Epidermal melanocyte (primary cell): ENCODE data around the gene WDR70.
"Not testable (repeated sequence)": the region's sequence is repeated elsewhere in the genome, so short reads cannot be mapped to it uniquely, and the experiment has no call there.

Source experiments
- DNase-seq: peaks from one replicate; pipeline ENCODE4 v3.0.0; 2011; ENCODE audit warnings: low spot score; ENCODE audit not compliant: insufficient read length

WDR70 gene

GRCh38 chr5:37453252-37453651, 74.1 kb downstream of the WDR70 start:
- not testable (repeated sequence) for DNase-seq

GRCh38 chr5:37454402-37455055, 75.4 kb downstream of the WDR70 start:
- DNase-seq, result not testable (repeated sequence)

GRCh38 chr5:37463191-37464051, 84.3 kb downstream of the WDR70 start:
- DNase-seq, result not testable (repeated sequence)

- DNase-seq, result not testable (repeated sequence)
These were observed 85.5 kb downstream of the WDR70 start for GRCh38 chr5:37464581-37464980.

DNA sequence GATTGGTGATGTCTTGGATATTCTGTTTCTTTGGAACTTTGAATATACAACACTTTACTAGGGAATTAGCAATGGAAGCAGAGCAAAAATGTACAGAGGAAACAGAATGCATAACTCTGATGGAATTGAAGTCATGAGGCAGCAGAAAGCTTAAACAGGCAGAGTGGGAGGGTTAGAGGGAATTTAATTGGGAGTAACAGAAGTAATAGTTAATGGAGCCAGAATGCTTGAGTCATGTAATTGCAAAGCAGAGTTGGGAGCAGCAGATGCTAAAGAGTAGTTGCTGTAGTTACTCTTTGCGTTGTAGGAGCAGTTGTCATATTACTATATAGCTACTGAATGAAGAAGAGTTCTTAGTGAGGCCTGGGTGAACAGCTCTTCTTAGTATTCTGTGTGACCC, 90.3 kb downstream of the WDR70 start:
- not testable (repeated sequence) for DNase-seq

DNA sequence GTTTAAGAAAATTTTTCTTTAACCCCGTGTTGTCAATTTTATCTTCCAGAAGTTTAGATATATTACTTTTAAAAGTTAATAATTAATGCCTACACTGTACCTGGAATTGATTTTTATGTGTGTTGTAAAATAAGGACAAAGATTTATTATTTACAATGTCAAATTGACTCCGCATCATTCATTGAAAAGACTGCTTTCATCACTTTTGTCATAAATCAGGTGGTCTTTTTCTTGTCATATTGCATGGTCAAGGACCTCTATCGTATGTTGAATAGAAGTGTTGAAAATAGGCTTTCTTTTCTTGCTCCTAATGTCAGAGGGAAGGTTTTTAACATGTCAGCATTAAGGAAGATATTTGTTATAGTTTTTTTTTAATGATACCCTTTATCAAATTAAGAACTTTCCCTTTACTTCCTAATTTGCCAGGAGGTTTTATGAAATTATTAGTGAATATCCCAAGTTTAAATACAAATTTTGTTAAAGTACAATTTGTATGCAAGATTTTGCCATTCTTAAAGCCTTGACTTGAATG, 92.6 kb downstream of the WDR70 start:
- DNase-seq, result no peak

DNA sequence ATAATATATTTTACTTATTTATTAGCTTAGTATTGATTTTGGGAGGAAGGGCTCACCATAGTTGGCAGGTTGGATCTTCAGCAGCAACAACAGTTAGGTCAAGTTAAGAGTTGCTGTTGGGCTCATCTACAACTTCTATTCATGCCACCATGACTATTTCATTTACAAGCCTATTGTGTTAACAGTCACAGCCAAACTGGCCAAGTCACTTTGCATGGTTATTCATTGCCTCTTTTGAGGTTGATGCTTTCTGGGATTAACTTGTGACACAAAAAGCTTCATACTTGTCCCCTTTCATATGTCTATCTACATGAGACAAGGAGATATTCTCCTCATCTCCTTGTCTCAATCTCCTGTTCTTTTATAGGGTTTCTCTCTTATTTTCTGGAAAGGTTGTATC, 98.3 kb downstream of the WDR70 start:
- no peak for DNase-seq

- DNase-seq, result no peak
These were observed 99.2 kb downstream of the WDR70 start for GRCh38 chr5:37478121-37478894.

GRCh38 chr5:37481395-37481794, 102.3 kb downstream of the WDR70 start:
- not testable (repeated sequence) for DNase-seq

DNA sequence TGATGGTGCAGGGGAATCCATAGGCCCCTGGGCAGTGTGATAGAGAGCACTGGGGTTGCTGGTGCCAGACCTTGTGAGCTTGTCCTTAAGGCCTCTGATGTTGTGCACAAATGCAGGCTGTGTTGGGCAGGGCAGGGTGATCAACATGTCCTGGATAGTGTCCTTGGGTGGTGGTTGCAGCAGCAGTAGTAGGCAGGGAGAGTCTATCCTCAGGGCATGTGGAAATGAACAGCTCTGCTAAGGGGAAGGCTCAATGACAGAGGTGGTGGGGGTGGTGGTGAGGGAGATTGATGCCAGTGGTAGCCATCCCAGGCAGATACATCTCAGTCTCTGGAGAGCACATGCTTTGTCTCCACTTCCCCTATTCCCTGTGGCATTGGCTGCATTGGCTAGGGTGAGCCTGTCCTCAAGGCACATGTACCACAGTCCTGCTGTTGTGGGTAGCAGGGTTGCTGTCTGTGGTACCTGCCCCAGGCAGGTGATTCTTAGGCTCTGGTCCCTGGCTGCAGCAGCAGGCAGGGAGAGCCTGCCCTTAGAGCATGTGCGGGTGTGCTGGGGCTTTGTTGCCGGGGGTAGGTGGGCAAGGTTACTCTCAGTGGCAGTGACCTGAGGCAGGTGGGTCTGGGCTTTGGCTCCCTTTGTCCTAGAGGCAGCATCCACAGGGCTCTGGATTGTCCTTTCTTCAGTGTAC, 111.1 kb downstream of the WDR70 start:
- DNase-seq, result no peak

GRCh38 chr5:37490931-37491330, 111.8 kb downstream of the WDR70 start:
- no peak for DNase-seq

- no peak for DNase-seq
These were observed 113.8 kb downstream of the WDR70 start for GRCh38 chr5:37492778-37493555.

- no peak for DNase-seq
These were observed 115.6 kb downstream of the WDR70 start for GRCh38 chr5:37494756-37495155.

DNA sequence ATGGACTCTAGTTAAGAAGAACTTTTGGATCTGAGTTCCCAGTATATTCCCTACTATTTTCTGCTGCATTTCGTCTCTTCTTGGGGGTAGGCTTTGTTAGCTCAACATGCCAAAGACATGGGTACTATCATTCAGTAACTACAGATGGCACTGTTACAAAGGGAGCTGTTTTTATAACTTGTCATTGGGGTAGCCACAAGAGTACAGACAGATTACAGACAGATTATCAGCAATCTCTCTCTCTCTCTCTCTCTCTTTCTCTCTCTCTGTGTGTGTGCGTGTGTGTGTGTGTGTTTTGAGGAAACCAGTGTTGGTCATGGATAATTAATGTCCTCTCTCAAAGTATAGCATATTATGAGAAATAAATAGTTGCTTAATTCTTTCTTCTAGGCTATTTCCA, 116.1 kb downstream of the WDR70 start:
- no peak for DNase-seq

DNA sequence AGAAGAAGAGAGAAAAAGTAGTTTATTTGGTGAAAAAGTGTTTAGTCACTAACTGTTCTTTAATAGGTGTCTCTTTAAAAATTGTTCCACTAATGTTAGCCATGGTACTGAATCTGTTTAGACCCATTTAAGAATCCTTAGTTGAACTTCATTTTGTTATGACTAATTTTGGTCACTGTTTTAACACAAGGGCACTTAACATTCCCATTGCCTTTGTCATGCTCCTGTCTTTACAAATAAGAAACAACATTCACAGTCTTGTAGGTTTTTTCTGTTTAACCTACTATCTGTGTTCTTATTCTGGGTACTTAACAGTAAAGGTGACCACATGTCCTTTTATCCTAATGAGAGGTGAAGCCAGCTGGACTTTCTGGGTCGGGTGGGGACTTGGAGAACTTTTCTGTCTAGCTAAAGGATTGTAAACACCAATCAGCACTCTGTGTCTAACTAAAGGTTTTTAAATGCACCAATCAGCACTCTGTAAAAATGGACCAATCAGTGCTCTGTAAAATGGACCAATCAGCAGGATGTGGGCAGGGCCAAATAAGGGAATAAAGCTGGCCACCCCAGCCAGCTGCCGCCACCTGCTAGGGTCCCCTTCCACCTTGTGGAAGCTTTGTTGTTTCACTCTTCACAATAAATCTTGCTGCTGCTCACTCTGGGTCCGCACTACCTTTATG, 116.7 kb downstream of the WDR70 start:
- no peak for DNase-seq

DNA sequence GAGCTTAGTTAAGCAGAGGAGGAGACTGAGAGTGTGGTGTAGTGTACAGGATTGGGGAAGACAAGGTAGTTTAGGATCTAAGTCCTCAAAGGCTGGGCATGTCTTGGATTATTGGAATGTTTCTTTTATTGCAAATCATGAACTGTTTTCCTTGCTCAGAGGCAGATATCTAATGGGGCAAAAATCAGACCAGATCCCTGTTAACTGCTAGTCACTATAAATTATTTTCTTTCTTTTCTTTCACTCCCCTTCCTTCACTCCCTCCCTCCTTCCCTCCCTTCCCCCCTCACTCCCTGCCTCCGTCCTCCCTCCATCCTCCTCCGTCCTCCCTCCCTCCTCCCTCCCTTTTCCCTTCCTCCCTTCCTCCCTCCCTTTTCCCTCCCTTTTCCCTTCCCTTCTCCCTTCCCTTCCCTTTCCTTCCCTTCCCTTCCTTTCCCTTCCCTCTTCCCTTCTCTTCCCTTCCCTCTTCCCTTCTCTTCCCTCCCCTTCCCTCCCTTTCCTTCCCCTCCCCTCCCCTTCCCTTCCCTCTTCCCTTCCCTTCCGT, 117.9 kb downstream of the WDR70 start:
- DNase-seq, result no peak

DNA sequence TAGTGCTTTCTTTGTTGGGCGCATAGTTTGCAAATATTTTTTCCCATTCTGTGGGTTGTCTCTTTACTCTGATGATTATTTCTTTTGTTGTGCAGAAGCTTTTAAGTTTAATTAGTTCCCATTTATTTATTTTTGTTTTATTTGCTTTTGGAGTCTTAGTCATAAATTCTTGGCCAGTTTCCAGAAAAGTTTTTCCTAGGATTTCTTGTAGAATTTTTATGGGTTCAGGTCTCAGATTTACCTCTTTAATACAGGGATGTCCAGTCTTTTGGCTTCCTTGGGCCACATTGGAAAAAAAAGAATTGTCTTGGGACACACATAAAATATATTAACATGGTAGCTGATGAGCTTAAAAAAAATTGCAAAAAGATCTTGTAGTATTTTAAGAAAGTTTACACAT, 122.0 kb downstream of the WDR70 start:
- DNase-seq, result no peak

DNA sequence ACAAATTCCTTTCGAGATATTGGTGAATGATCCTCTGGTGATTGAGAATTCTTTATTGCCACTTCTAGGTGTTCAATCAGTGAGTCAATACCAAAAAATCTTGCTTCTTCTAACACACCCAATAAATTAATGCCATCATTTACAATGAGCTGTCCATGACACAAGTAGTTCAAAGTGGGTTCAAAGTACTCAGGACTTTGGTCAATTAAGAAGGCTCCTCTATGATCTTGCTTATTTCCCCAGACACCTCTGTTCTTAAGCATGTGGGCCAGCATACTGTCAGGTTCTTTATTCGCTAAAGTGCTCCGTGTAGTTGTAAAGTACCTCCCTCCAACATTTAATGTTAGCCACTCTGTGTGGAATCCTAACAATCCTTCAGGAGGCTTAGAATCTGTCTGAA, 127.1 kb downstream of the WDR70 start:
- DNase-seq, result no peak

- no peak for DNase-seq
These were observed 127.6 kb downstream of the WDR70 start for GRCh38 chr5:37506722-37507121.

DNA sequence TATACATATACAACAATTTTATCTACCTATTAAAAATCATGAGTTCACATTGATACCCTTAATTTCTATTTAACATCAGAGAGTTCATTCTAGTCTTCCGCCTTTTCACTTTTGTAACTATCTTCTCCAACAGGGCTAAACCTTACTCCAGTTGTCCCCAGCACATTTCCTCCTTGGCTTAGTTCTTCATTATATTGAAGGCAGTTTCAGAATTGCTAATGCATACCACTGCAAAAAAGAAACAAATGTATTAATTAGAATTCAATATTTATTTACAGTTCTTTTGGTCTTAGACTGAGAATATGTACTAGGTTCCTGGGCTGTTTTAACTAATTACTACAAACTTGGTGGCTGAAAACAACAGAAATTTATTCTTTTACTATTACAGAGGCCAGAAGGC, 132.5 kb downstream of the WDR70 start:
- DNase-seq, result no peak
